Liver (tissue), 3 donors: ENCODE data around the gene UNCX.

Experiments used
- CTCF ChIP-seq: fragments of 150-350 bp; IDR thresholded peaks from 2 replicates; pipeline ENCODE4 v1.5.1; 2017; ENCODE audit warnings: improper control_type of control experiment, low read depth, low read length; ENCODE audit not compliant: missing input control
- FOXA2 ChIP-seq: IDR thresholded peaks from 2 replicates; pipeline ENCODE4 v1.6.1; 2016; ENCODE audit warnings: antibody characterized with exemption
- RAD21 ChIP-seq, 2 donors: IDR thresholded peaks; 2 replicates each; pipeline ENCODE4 v1.6.1; 2016; ENCODE audit warnings: antibody characterized with exemption in 2 of 2, mild to moderate bottlenecking in 2 of 2
- YY1 ChIP-seq: IDR thresholded peaks from 2 replicates; pipeline ENCODE4 v1.6.1; 2016; ENCODE audit warnings: antibody characterized with exemption, mild to moderate bottlenecking
- TF ChIP-seq, protein P1 (sequence below): IDR thresholded peaks from 2 replicates; pipeline ENCODE4 v1.6.1; 2016; ENCODE audit warnings: antibody characterized with exemption, mild to moderate bottlenecking
- donor health status: healthy.
- donor health status: healthy.

DNA sequence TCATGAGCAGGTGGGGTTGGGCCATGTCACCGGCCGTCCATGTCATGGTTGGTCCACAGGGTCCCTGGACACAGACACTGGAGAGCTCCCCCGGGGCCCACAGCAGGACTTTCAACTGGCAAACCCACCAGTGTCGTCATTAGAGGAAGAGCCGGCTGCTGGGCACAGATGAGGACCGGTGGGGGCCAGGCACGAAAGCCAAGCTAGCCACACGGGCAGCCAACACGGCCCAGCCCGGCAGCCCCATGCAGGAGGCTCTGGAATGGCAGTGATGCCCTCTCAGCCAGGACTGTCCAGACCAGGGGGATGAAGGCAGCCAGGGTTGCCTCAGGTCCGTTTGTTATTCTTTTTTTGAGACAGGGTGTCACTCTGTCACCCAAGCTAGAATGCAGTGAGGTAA lies 21.1 kb upstream of the UNCX start:
- TF ChIP-seq RAD21 (IDR thresholded peaks at IDR 0.05) = no peak
- TF ChIP-seq CTCF = no peak
- TF ChIP-seq YY1 = no peak
- no peak for TF ChIP-seq FOXA2
- TF ChIP-seq, protein P1, sequence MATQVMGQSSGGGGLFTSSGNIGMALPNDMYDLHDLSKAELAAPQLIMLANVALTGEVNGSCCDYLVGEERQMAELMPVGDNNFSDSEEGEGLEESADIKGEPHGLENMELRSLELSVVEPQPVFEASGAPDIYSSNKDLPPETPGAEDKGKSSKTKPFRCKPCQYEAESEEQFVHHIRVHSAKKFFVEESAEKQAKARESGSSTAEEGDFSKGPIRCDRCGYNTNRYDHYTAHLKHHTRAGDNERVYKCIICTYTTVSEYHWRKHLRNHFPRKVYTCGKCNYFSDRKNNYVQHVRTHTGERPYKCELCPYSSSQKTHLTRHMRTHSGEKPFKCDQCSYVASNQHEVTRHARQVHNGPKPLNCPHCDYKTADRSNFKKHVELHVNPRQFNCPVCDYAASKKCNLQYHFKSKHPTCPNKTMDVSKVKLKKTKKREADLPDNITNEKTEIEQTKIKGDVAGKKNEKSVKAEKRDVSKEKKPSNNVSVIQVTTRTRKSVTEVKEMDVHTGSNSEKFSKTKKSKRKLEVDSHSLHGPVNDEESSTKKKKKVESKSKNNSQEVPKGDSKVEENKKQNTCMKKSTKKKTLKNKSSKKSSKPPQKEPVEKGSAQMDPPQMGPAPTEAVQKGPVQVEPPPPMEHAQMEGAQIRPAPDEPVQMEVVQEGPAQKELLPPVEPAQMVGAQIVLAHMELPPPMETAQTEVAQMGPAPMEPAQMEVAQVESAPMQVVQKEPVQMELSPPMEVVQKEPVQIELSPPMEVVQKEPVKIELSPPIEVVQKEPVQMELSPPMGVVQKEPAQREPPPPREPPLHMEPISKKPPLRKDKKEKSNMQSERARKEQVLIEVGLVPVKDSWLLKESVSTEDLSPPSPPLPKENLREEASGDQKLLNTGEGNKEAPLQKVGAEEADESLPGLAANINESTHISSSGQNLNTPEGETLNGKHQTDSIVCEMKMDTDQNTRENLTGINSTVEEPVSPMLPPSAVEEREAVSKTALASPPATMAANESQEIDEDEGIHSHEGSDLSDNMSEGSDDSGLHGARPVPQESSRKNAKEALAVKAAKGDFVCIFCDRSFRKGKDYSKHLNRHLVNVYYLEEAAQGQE = no peak
